ENCODE results near the gene SLC25A51. TPM values are rescaled to one million over a fixed set of nuclear protein-coding genes. Genes with fewer than 3 reads are reported as not detected.

Gene SLC25A51
- total RNA-seq, 2 experiments from 2014 or later = 31.8 to 32.4 TPM

GRCh38 chr9:37870799-37871176 lies 33.1 kb downstream of the SLC25A51 start:
- Histone ChIP-seq H3K36me3 (ENCODE audit: insufficient read depth, low read length) (peaks cover 17% of the 10 kb centered on the region; the same call in 1 of the 2 replicates), H2AFZ (ENCODE audit: low read length) (no peak overlapping the region), H3K4me3 (ENCODE audit: low read depth, low read length, poor library complexity, severe bottlenecking) (no peak overlapping the region), H3K27ac (ENCODE audit: low read depth, low read length, poor library complexity, severe bottlenecking) (no peak overlapping the region), H3K79me2 (ENCODE audit: insufficient read depth, low read depth, low read length) (no peaks in the 10 kb centered on the region), H3K9me3 (ENCODE audit: low read length) (no peaks in the 10 kb centered on the region), H3K9me2 (ENCODE audit: insufficient read depth, low read length) (no peaks in the 10 kb centered on the region), H4K20me1 (ENCODE audit: insufficient read depth, low read length) (no peaks in the 10 kb centered on the region), H3K4me2 (ENCODE audit: low read length) (no peak overlapping the region), H3K4me1 (ENCODE audit: insufficient read depth, low read length, poor library complexity, severe bottlenecking) (no peaks in the 10 kb centered on the region)
- ChIA-PET CTCF (ENCODE audit: unreplicated experiment) (interaction anchor here (0.6 to 1.0 kb wide), 2 partner anchors 12 to 1400 kb away, joined by 3 read pairs; no protein-coding TSS in a partner anchor), POLR2A (interaction anchor here (1.0 kb wide), 1 partner anchor 13 kb away, joined by 3 read pairs; no protein-coding TSS in a partner anchor)
- TF ChIP-seq CTCF (conservative IDR thresholded peaks at IDR 0.05; ENCODE audit: low read length) = no peak
- TF ChIP-seq EZH2phosphoT487 (IDR thresholded peaks at IDR 0.05; ENCODE audit: borderline replicate concordance, low read depth, low read length) = no peak
- no TSS peak for BruUV-seq (replicated peaks)
- intact Hi-C loops (cut with micrococcal nuclease; ENCODE audit: unreplicated experiment) = no loop called here
- no peak for DNase-seq (ENCODE audit: low spot score)

GRCh38 chr9:37870081-37870798 lies 33.7 kb downstream of the SLC25A51 start:
- no peak for DNase-seq (ENCODE audit: low spot score)
- peaks cover 21% of the 10 kb centered on the region; the same call in 1 of the 2 replicates for H3K36me3 ChIP-seq (ENCODE audit: insufficient read depth, low read length)
- ChIA-PET POLR2A (interaction anchor here (1.0 kb wide), 1 partner anchor 12 kb away, joined by 3 read pairs; no protein-coding TSS in a partner anchor), CTCF (ENCODE audit: unreplicated experiment) (interaction anchor here (0.6 kb wide), 1 partner anchor 1399 kb away, joined by 3 read pairs; no protein-coding TSS in a partner anchor)
- no peaks in the 10 kb centered on the region for H4K20me1 ChIP-seq (ENCODE audit: insufficient read depth, low read length)
- no peak overlapping the region for H3K4me2 ChIP-seq (ENCODE audit: low read length)
- no peaks in the 10 kb centered on the region for H3K9me2 ChIP-seq (ENCODE audit: insufficient read depth, low read length)
- intact Hi-C loops (cut with micrococcal nuclease; ENCODE audit: unreplicated experiment) = no loop called here
- H3K79me2 ChIP-seq (ENCODE audit: insufficient read depth, low read depth, low read length) = no peaks in the 10 kb centered on the region
- no peak overlapping the region for H3K4me3 ChIP-seq (ENCODE audit: low read depth, low read length, poor library complexity, severe bottlenecking)
- no peaks in the 10 kb centered on the region for H3K4me1 ChIP-seq (ENCODE audit: insufficient read depth, low read length, poor library complexity, severe bottlenecking)
- TF ChIP-seq EZH2phosphoT487 (IDR thresholded peaks at IDR 0.05; ENCODE audit: borderline replicate concordance, low read depth, low read length) (no peak), CTCF (conservative IDR thresholded peaks at IDR 0.05; ENCODE audit: low read length) (no peak)
- no peak overlapping the region for H2AFZ ChIP-seq (ENCODE audit: low read length)
- no peak overlapping the region for H3K27ac ChIP-seq (ENCODE audit: low read depth, low read length, poor library complexity, severe bottlenecking)
- no peaks in the 10 kb centered on the region for H3K9me3 ChIP-seq (ENCODE audit: low read length)
- BruUV-seq (replicated peaks) = no TSS peak

GRCh38 chr9:37862530-37862929 lies 41.4 kb downstream of the SLC25A51 start:
- TF ChIP-seq CTCF (conservative IDR thresholded peaks at IDR 0.05; ENCODE audit: low read length) (no peak), EZH2phosphoT487 (IDR thresholded peaks at IDR 0.05; ENCODE audit: borderline replicate concordance, low read depth, low read length) (no peak)
- POLR2A ChIA-PET = interaction anchor here (0.5 to 1.3 kb wide), 3 partner anchors 10 to 1100 kb away, joined by 3 to 6 read pairs (median 5); no protein-coding TSS in a partner anchor
- H3K36me3 ChIP-seq (ENCODE audit: insufficient read depth, low read length) = peaks cover 76% of the 10 kb centered on the region

More at GRCh38 chr9:37862530-37862929, 41.4 kb downstream of the SLC25A51 start:
- Histone ChIP-seq H2AFZ (ENCODE audit: low read length) (no peak overlapping the region), H4K20me1 (ENCODE audit: insufficient read depth, low read length) (no peaks in the 10 kb centered on the region), H3K4me3 (ENCODE audit: low read depth, low read length, poor library complexity, severe bottlenecking) (no peak overlapping the region), H3K4me1 (ENCODE audit: insufficient read depth, low read length, poor library complexity, severe bottlenecking) (no peaks in the 10 kb centered on the region), H3K79me2 (ENCODE audit: insufficient read depth, low read depth, low read length) (no peaks in the 10 kb centered on the region), H3K9me3 (ENCODE audit: low read length) (no peaks in the 10 kb centered on the region), H3K4me2 (ENCODE audit: low read length) (no peak overlapping the region), H3K9me2 (ENCODE audit: insufficient read depth, low read length) (no peaks in the 10 kb centered on the region), H3K27ac (ENCODE audit: low read depth, low read length, poor library complexity, severe bottlenecking) (no peak overlapping the region)
- DNase-seq (ENCODE audit: low spot score) = no peak
- intact Hi-C loops (cut with micrococcal nuclease; ENCODE audit: unreplicated experiment) = no loop called here
- CTCF ChIA-PET (ENCODE audit: unreplicated experiment) = no interaction called here
- BruUV-seq (replicated peaks) = no TSS peak
